Measurements from ENCODE around the gene SLC35F3.

SLC35F3 gene

DNA sequence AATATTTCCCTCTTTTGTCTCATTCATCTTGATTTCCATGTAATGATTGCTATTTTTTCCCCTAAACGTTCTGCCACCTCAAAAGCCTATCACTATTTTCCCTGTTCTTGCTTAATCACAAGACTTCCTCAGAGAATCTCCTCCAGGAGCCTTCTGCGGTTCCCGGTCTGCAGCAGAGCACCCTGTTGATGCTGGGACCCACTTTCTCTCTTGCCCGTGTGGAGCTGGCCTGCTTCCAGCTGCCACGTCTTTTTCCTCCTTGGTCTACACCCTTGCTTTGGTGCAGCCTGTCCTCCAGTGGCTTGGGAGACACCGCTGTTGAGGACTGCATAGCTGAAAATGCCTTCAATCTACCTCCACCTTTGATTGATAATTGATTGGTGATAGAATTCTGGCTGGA is 398.8 kb downstream of the SLC35F3 start:
- Histone ChIP-seq H3K27ac (ENCODE audit: low read depth, low read length) (no peak overlapping the region), H3K9ac (ENCODE audit: low read length) (no peak overlapping the region), H3K4me3 (ENCODE audit: low read depth in 1 of 2, low read length in 2 of 2) (no peak overlapping the region), H3K9me3 (ENCODE audit: low read length) (no peaks in the 10 kb centered on the region), H3K36me3 (ENCODE audit: insufficient read depth, low read length) (no peaks in the 10 kb centered on the region), H3K4me1 (ENCODE audit: insufficient read depth, low read length) (no peaks in the 10 kb centered on the region), H3K27me3 (ENCODE audit: control insufficient read depth in 1 of 2, insufficient read depth in 2 of 2, low read length in 2 of 2) (no peaks in the 10 kb centered on the region)

DNA sequence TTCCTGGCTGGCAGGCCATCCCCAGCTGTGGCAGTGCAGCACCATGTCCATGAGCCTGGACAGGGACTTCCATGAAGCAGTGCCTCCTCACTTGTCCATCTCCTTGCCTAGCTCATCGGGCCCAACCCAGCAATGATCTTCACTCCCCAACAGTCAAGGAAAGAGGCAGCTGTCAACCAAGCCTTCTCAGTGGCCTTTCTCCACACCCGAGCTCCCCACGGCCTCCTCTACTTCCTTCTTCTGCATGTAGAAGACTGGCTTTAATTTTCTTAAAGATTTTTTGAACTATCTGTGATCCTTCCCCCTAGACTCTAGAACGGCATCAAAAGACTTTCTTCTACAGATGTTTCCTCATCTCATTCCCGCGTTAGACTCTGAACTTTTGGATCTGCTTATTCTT is 403.2 kb downstream of the SLC35F3 start:
- Histone ChIP-seq H3K27me3 (ENCODE audit: control insufficient read depth in 1 of 2, insufficient read depth in 2 of 2, low read length in 2 of 2) (no peaks in the 10 kb centered on the region), H3K4me3 (ENCODE audit: low read depth in 1 of 2, low read length in 2 of 2) (no peak overlapping the region), H3K9ac (ENCODE audit: low read length) (no peak overlapping the region), H3K9me3 (ENCODE audit: low read length) (no peaks in the 10 kb centered on the region), H3K4me1 (ENCODE audit: insufficient read depth, low read length) (no peaks in the 10 kb centered on the region), H3K27ac (ENCODE audit: low read depth, low read length) (no peak overlapping the region), H3K36me3 (ENCODE audit: insufficient read depth, low read length) (no peaks in the 10 kb centered on the region)

DNA sequence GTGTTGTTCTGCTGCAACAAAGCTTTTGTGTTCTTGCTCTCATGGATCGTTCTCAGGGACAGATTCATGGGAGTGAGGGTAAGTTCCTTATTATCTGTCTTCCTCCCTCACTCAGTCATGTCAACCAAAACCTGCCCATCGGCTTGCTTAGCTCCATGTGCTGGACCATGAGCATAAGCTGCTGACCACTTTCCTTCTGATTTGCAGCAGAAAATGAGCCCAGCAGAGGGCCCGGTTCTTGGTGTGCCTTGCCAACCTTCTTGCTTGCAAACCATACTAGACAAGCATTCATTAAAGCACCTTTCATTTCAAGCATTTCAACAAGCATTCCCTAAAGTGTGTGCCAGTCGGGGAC is 404.7 kb downstream of the SLC35F3 start:
- no peaks in the 10 kb centered on the region for H3K4me1 ChIP-seq (ENCODE audit: insufficient read depth, low read length)
- H3K27me3 ChIP-seq (ENCODE audit: control insufficient read depth in 1 of 2, insufficient read depth in 2 of 2, low read length in 2 of 2) = no peaks in the 10 kb centered on the region
- H3K36me3 ChIP-seq (ENCODE audit: insufficient read depth, low read length) = no peaks in the 10 kb centered on the region
- H3K27ac ChIP-seq (ENCODE audit: low read depth, low read length) = no peak overlapping the region
- no peaks in the 10 kb centered on the region for H3K9me3 ChIP-seq (ENCODE audit: low read length)
- no peak overlapping the region for H3K4me3 ChIP-seq (ENCODE audit: low read depth in 1 of 2, low read length in 2 of 2)
- H3K9ac ChIP-seq (ENCODE audit: low read length) = no peak overlapping the region

DNA sequence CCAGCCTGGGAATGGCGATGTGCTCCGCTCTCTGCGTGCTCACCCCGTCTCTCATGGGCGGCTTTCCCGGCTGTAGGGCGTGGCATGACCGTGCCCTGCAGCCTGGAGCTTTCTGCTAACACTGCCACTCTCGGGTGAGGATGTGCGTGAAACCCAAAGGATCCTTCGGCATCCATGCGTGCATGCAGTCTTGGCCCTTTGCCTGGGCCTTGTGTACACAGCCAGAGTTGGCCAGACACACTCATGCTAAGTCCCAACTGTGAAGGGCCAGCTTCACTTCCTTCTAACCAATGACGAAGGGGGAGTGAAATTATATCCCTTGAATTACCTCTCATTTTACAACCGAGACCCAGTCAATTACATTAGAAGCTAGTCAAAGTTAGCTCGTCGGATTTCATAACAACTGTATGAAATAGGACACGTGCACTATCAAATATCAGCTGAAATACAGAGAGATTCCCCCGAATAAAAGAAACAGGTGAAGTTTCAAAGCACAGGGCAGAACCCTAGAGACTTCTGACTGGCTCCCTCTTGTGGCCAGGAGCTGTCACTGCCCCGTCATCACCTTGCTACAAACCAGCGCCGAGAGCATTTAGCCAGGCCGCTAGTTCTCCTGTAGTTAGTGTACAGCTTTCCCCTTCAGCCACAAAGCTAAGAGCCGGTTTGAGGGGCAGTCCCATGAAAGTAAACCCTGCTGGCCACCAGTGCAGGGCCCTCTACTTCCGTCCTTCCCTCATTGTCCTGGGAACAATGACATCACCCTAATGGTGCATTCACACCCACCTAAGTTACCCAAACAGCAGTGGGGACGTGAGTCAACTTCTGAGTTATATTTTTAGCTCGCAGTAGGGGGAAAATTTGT is 405.4 kb downstream of the SLC35F3 start:
- Histone ChIP-seq H3K4me1 (ENCODE audit: insufficient read depth, low read length) (no peaks in the 10 kb centered on the region), H3K4me3 (ENCODE audit: low read depth in 1 of 2, low read length in 2 of 2) (no peak overlapping the region)

DNA sequence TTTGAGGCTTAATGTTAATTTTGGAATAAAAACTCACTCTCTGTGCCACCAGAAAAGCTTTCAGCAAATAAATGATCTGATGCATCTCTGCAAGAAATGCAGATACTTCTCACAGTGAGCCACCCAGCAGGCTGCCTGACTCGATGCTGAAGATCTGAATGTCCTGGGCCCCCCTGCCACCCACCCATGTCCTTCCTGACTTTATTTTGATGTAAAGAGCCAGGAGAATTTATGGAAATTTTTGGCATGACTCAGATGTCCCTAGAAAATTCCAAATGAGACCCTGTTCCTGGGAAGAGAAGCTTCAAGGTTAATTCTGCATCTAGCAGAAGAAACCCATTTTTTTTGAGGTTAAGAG is 406.0 kb downstream of the SLC35F3 start:
- Histone ChIP-seq H3K27me3 (ENCODE audit: control insufficient read depth in 1 of 2, insufficient read depth in 2 of 2, low read length in 2 of 2) (no peaks in the 10 kb centered on the region), H3K27ac (ENCODE audit: low read depth, low read length) (no peak overlapping the region), H3K4me1 (ENCODE audit: insufficient read depth, low read length) (no peaks in the 10 kb centered on the region), H3K4me3 (ENCODE audit: low read depth in 1 of 2, low read length in 2 of 2) (no peak overlapping the region), H3K9me3 (ENCODE audit: low read length) (no peaks in the 10 kb centered on the region), H3K9ac (ENCODE audit: low read length) (no peak overlapping the region), H3K36me3 (ENCODE audit: insufficient read depth, low read length) (no peaks in the 10 kb centered on the region)

More for the DNA sequence above, 405.4 kb downstream of the SLC35F3 start:
- no peaks in the 10 kb centered on the region for H3K9me3 ChIP-seq (ENCODE audit: low read length)
- no peak overlapping the region for H3K27ac ChIP-seq (ENCODE audit: low read depth, low read length)
- H3K36me3 ChIP-seq (ENCODE audit: insufficient read depth, low read length) = no peaks in the 10 kb centered on the region
- no peak overlapping the region for H3K9ac ChIP-seq (ENCODE audit: low read length)
- no peaks in the 10 kb centered on the region for H3K27me3 ChIP-seq (ENCODE audit: control insufficient read depth in 1 of 2, insufficient read depth in 2 of 2, low read length in 2 of 2)

DNA sequence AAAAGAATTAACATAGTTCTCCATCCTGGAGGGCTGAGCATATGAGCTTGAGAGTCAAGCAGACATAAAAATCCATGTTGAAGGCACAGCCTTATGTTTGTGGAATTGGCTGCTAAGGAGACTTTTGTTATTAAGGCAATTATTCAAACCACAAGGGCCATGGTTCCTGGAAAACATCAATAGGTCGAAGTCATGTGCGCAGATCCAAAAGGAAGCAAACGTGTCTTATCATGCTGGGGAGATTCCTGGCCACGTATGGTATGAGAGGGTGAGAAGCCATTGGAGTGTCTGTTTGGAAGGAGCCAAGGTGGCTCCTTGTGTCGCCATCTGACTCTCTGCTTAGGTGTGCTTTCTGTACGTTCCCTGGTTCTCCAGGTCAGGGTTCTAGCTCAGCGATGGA is 406.9 kb downstream of the SLC35F3 start:
- Histone ChIP-seq H3K4me1 (ENCODE audit: insufficient read depth, low read length) (no peaks in the 10 kb centered on the region), H3K27ac (ENCODE audit: low read depth, low read length) (no peak overlapping the region), H3K9ac (ENCODE audit: low read length) (no peak overlapping the region), H3K27me3 (ENCODE audit: control insufficient read depth in 1 of 2, insufficient read depth in 2 of 2, low read length in 2 of 2) (no peaks in the 10 kb centered on the region), H3K4me3 (ENCODE audit: low read depth in 1 of 2, low read length in 2 of 2) (no peak overlapping the region), H3K36me3 (ENCODE audit: insufficient read depth, low read length) (no peaks in the 10 kb centered on the region), H3K9me3 (ENCODE audit: low read length) (no peaks in the 10 kb centered on the region)

DNA sequence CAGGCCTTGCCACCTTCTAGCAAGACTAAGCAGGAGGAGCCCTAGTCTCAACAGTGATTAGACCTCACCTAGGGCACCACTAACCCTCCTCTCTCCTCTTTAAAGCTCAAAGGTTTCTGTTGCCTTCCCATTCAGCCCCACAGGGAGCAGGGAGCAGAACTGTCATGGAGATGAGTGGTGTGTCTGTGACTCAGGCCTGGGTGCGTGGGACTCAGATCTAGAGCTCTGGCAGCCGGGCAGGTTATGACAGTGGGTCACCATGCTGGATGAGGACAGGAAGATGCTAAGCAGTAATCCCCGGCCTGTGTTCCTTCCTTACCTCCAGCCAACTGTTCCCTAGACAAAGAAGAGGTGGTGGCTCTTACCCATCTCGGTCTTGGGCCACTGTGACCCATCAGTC is 408.7 kb downstream of the SLC35F3 start:
- H3K27ac ChIP-seq (ENCODE audit: low read depth, low read length) = no peak overlapping the region
- no peaks in the 10 kb centered on the region for H3K4me1 ChIP-seq (ENCODE audit: insufficient read depth, low read length)

DNA sequence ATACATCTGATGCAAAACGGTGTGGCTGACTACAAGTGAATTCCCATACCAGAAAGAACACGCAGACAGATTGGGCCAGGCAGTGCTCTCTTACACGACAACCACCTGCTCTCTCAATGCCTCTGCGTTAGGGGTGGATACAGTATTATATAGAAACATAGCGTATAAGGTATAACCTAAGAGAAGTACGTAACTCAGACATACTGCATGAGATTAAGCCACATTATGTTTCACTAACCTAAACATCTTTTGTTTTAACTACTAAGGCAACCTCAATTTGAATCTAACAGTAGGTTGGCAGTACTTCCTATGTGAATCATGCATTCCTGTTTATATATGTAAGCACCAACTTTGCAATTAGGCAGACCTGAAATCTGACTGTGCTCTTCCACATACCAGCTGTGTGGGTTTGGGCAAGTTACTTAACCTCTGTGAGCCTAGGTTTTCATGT is 410.6 kb downstream of the SLC35F3 start:
- Histone ChIP-seq H3K27me3 (ENCODE audit: control insufficient read depth in 1 of 2, insufficient read depth in 2 of 2, low read length in 2 of 2) (no peaks in the 10 kb centered on the region), H3K9ac (ENCODE audit: low read length) (no peak overlapping the region), H3K27ac (ENCODE audit: low read depth, low read length) (no peak overlapping the region), H3K4me3 (ENCODE audit: low read depth in 1 of 2, low read length in 2 of 2) (no peak overlapping the region), H3K36me3 (ENCODE audit: insufficient read depth, low read length) (no peaks in the 10 kb centered on the region), H3K4me1 (ENCODE audit: insufficient read depth, low read length) (no peaks in the 10 kb centered on the region), H3K9me3 (ENCODE audit: low read length) (no peaks in the 10 kb centered on the region)

More for the DNA sequence above, 408.7 kb downstream of the SLC35F3 start:
- Histone ChIP-seq H3K9me3 (ENCODE audit: low read length) (no peaks in the 10 kb centered on the region), H3K27me3 (ENCODE audit: control insufficient read depth in 1 of 2, insufficient read depth in 2 of 2, low read length in 2 of 2) (no peaks in the 10 kb centered on the region), H3K36me3 (ENCODE audit: insufficient read depth, low read length) (no peaks in the 10 kb centered on the region), H3K9ac (ENCODE audit: low read length) (no peak overlapping the region), H3K4me3 (ENCODE audit: low read depth in 1 of 2, low read length in 2 of 2) (no peak overlapping the region)

DNA sequence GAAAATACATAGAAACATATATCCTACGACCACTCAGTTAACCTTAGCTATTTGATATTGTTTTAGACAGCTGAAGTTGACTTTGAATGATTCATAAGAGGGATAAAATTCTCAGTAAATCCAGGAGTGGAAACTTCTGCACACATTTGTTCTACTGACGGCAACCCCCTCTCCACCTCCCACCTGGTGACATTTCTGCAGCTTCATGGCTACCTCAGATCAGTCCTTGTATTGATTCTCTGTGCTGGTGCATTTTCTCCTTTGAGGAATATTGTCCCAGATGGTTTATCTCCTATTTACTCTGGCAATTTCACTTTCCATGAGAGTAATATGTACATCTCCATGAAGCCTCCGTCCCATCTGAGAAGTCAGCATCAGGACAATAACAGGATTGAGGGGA is 411.1 kb downstream of the SLC35F3 start:
- H3K27ac ChIP-seq (ENCODE audit: low read depth, low read length) = no peak overlapping the region

DNA sequence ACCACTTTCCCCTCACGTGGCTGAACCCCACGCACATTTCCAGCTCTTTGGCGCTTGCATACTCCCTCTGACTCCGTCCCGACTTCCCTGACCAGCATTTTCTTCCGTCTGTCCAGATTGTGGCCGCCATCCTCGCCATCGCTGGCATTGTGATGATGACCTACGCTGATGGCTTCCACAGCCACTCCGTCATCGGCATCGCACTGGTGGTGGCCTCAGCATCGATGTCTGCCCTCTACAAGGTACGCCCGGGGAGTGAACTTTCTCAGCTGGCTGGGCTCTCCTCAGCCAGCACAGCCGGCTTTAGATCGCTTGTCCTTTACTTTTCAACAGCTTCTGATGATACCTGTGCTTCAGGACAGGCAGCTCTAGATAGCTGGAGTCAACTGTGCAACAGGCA is 412.0 kb downstream of the SLC35F3 start:
- Histone ChIP-seq H3K27ac (ENCODE audit: low read depth, low read length) (no peak overlapping the region), H3K36me3 (ENCODE audit: insufficient read depth, low read length) (no peaks in the 10 kb centered on the region), H3K4me1 (ENCODE audit: insufficient read depth, low read length) (no peaks in the 10 kb centered on the region), H3K27me3 (ENCODE audit: control insufficient read depth in 1 of 2, insufficient read depth in 2 of 2, low read length in 2 of 2) (no peaks in the 10 kb centered on the region), H3K9ac (ENCODE audit: low read length) (no peak overlapping the region), H3K4me3 (ENCODE audit: low read depth in 1 of 2, low read length in 2 of 2) (no peak overlapping the region), H3K9me3 (ENCODE audit: low read length) (no peaks in the 10 kb centered on the region)

More for the DNA sequence above, 411.1 kb downstream of the SLC35F3 start:
- Histone ChIP-seq H3K9me3 (ENCODE audit: low read length) (no peaks in the 10 kb centered on the region), H3K9ac (ENCODE audit: low read length) (no peak overlapping the region), H3K36me3 (ENCODE audit: insufficient read depth, low read length) (no peaks in the 10 kb centered on the region), H3K4me1 (ENCODE audit: insufficient read depth, low read length) (no peaks in the 10 kb centered on the region), H3K27me3 (ENCODE audit: control insufficient read depth in 1 of 2, insufficient read depth in 2 of 2, low read length in 2 of 2) (no peaks in the 10 kb centered on the region), H3K4me3 (ENCODE audit: low read depth in 1 of 2, low read length in 2 of 2) (no peak overlapping the region)

DNA sequence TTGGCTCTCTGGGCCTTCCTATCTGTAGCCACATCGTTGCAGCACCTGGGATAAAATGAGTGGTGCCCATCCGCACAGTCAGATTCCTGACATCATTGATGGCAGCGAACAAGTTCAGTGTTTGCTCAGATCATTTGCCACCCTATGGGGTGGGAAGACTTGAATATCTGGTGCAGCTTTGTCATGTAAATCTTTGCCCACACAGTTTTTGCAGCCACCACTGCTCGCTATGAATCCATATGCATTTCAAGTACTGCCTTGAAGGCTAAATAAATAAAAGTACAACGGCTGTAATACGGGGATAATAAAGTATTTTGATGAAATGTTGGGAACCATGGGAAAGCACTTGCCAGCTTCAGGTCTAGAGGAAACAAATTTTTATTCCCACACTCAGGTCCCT is 412.5 kb downstream of the SLC35F3 start:
- H3K27ac ChIP-seq (ENCODE audit: low read depth, low read length) = no peak overlapping the region
- H3K36me3 ChIP-seq (ENCODE audit: insufficient read depth, low read length) = no peaks in the 10 kb centered on the region
- no peak overlapping the region for H3K9ac ChIP-seq (ENCODE audit: low read length)
- no peaks in the 10 kb centered on the region for H3K27me3 ChIP-seq (ENCODE audit: control insufficient read depth in 1 of 2, insufficient read depth in 2 of 2, low read length in 2 of 2)
- no peak overlapping the region for H3K4me3 ChIP-seq (ENCODE audit: low read depth in 1 of 2, low read length in 2 of 2)
- H3K9me3 ChIP-seq (ENCODE audit: low read length) = no peaks in the 10 kb centered on the region
- H3K4me1 ChIP-seq (ENCODE audit: insufficient read depth, low read length) = no peaks in the 10 kb centered on the region

DNA sequence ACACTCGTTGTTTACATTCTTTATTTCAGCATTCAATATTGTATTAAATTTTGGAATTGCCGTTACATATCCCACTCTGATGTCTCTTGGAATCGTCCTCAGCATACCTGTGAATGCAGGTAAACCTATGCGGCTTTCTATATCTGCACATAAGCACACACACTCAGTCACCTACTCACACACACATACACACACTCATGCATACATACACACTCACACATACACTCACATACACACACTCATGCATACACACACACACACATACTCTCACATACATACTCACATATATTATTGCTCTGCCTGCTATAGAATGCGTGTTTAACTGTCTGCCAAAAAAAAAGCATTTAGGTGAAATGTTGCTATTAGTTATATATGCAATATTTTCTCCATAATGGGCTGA is 415.6 kb downstream of the SLC35F3 start:
- Histone ChIP-seq H3K9ac (ENCODE audit: low read length) (no peak overlapping the region), H3K4me3 (ENCODE audit: low read depth in 1 of 2, low read length in 2 of 2) (no peak overlapping the region), H3K27me3 (ENCODE audit: control insufficient read depth in 1 of 2, insufficient read depth in 2 of 2, low read length in 2 of 2) (peaks cover 0 to 6% of the 10 kb centered on the region in 2 donors), H3K9me3 (ENCODE audit: low read length) (no peaks in the 10 kb centered on the region), H3K36me3 (ENCODE audit: insufficient read depth, low read length) (no peaks in the 10 kb centered on the region), H3K4me1 (ENCODE audit: insufficient read depth, low read length) (no peaks in the 10 kb centered on the region), H3K27ac (ENCODE audit: low read depth, low read length) (no peak overlapping the region)
